K562 (cell line): Measurements from ENCODE around the gene ABCA13. TPM values are rescaled to one million over a fixed set of nuclear protein-coding genes. Genes with fewer than 3 reads are reported as not detected.

Source experiments
- ATAC-seq: fragments of 200-7000 bp; cut with Tn5 transposase; 3 replicates; pipeline ENCODE4 v1.9.1; 2020; ENCODE audit warnings: moderate library complexity
- BruUV-seq: library from RNA; stranded (reverse); fragments of 400-500 nt; replicated peaks from 2 replicates; lab custom pipeline; 2021; lab: Mats Ljungman, UMichigan
- CTCF ChIA-PET: fragments of 300-600 bp; formaldehyde crosslinking; extraction: SDS; loops from one replicate; lab custom pipeline; 2021; ENCODE audit warnings: low intra/inter-chr PET ratio; lab: Yijun Ruan, JAX
- POLR2A ChIA-PET: fragments of 300-600, 350-650 bp; sonication (Branson Sonifier 250); formaldehyde crosslinking; extraction: SDS; loops from one replicate; lab custom pipeline; 2021; ENCODE audit warnings: antibody characterized with exemption, inconsistent platforms; lab: Yijun Ruan, JAX
- DNase-seq, 4 experiments: peaks; one replicate each; pipeline versions ENCODE4 v3.0.0 to v3.0.0-alpha.2; 2011 to 2018; ENCODE audit warnings: low spot score in 3 of 4, mixed read lengths in 3 of 4; ENCODE audit errors: extremely low read depth in 1 of 4
- FAIRE-seq: peaks from 2 replicates; lab custom pipeline; 2011; peaks lifted over from hg19 to GRCh38; lab: Jason Lieb, UNC
- H2AFZ ChIP-seq: 2 replicates; pipeline ENCODE4 v1.6.0; 2011; ENCODE audit warnings: low read depth, low read length, control low read depth, inconsistent platforms
- H3K27ac ChIP-seq: fragments of 200-600 bp; 3 replicates; pipeline ENCODE4 v1.8.0; 2011; ENCODE audit warnings: low read depth, mild to moderate bottlenecking, control low read depth, inconsistent platforms, low read length, moderate library complexity, mixed read lengths; ENCODE audit errors: extremely low read depth
- H3K27me3 ChIP-seq, 2 experiments: fragments of 300-600 bp in 1 of 2; 2 replicates in 1 of 2; 3 replicates in 1 of 2; pipeline versions ENCODE4 v1.6.0 to v1.8.0; 2011; ENCODE audit warnings: inconsistent platforms in 2 of 2, low read length in 2 of 2, mild to moderate bottlenecking in 1 of 2, mixed read lengths in 1 of 2, moderate library complexity in 1 of 2; ENCODE audit not compliant: control insufficient read depth in 2 of 2, insufficient read depth in 2 of 2
- H3K36me3 ChIP-seq: fragments of 300-600 bp; 3 replicates; pipeline ENCODE4 v1.8.0; 2011; ENCODE audit warnings: mild to moderate bottlenecking, low read length, inconsistent platforms; ENCODE audit not compliant: control insufficient read depth, insufficient read depth
- H3K4me1 ChIP-seq, 2 experiments: fragments of 200-600 bp in 1 of 2; replicated peaks in 1 of 2; 2 replicates in 1 of 2; 3 replicates in 1 of 2; pipeline versions ENCODE4 v1.5.1 to v1.8.0; 2011; ENCODE audit warnings: inconsistent platforms in 2 of 2, low read length in 2 of 2, mild to moderate bottlenecking in 1 of 2, mixed read lengths in 1 of 2, moderate library complexity in 1 of 2; ENCODE audit not compliant: control insufficient read depth in 2 of 2, insufficient read depth in 2 of 2
- H3K4me2 ChIP-seq: 2 replicates; pipeline ENCODE4 v1.6.1; 2011; ENCODE audit warnings: low read length, control low read depth, inconsistent platforms, mixed read lengths; ENCODE audit not compliant: insufficient read depth
- H3K4me3 ChIP-seq: fragments of 200-600 bp; sonication (generic), shearing (Covaris generic); 2 replicates; pipeline ENCODE4 v1.5.1; 2016; ENCODE audit warnings: control low read depth, inconsistent platforms
- H3K79me2 ChIP-seq: fragments of 200-600 bp; 3 replicates; pipeline ENCODE4 v1.8.0; 2011; ENCODE audit warnings: low read length, inconsistent platforms; ENCODE audit not compliant: control insufficient read depth, insufficient read depth
- H3K9ac ChIP-seq, 2 experiments: 2 replicates each; pipeline versions ENCODE4 v1.6.0 to v1.6.1; 2011; ENCODE audit warnings: low read depth in 2 of 2, low read length in 2 of 2, control low read depth in 1 of 2, inconsistent platforms in 1 of 2, mild to moderate bottlenecking in 1 of 2, mixed read lengths in 1 of 2; ENCODE audit not compliant: insufficient read depth in 1 of 2
- H3K9me1 ChIP-seq: one replicate; pipeline ENCODE4 v1.6.0; 2011; ENCODE audit warnings: inconsistent platforms, mild to moderate bottlenecking, low read length, moderate library complexity; ENCODE audit not compliant: control insufficient read depth, insufficient read depth
- H3K9me3 ChIP-seq: replicated peaks from 2 replicates; pipeline ENCODE4 v1.5.1; 2011; ENCODE audit warnings: low read depth, low read length, inconsistent platforms; ENCODE audit not compliant: control insufficient read depth, insufficient read depth
- H4K20me1 ChIP-seq: replicated peaks from 2 replicates; pipeline ENCODE4 v1.6.1; 2011; ENCODE audit warnings: low read length, inconsistent platforms, mixed read lengths; ENCODE audit not compliant: control insufficient read depth, insufficient read depth
- CTCF ChIP-seq, 3 experiments: IDR thresholded peaks in 2 of 3; conservative IDR thresholded peaks in 1 of 3; 2 replicates each; pipeline ENCODE4 v1.5.1; 2011 to 2012; ENCODE audit warnings: low read length in 3 of 3, mild to moderate bottlenecking in 3 of 3, control low read depth in 2 of 3, improper control_type of control experiment in 1 of 3, inconsistent platforms in 1 of 3, low read depth in 1 of 3, mixed read lengths in 1 of 3, moderate library complexity in 1 of 3; ENCODE audit not compliant: insufficient read depth in 2 of 3
- RAD21 ChIP-seq, 2 experiments: fragments of 250-450 bp in 1 of 2; fragments of 450-650 bp in 1 of 2; sonication (Bioruptor Pico) in 1 of 2; formaldehyde crosslinking in 1 of 2; IDR thresholded peaks in 1 of 2; conservative IDR thresholded peaks in 1 of 2; 2 replicates each; pipeline versions ENCODE4 v1.4.0 to v1.8.0; 2020 to 2022; ENCODE audit warnings: mild to moderate bottlenecking in 2 of 2, moderate library complexity in 1 of 2
- RBM25 ChIP-seq: fragments of 200-400 bp; formaldehyde crosslinking; IDR thresholded peaks from 2 replicates; pipeline ENCODE4 v1.6.1; 2018; ENCODE audit warnings: low read length, low read depth, moderate library complexity; ENCODE audit not compliant: severe bottlenecking
- SIX5 ChIP-seq, 2 experiments: IDR thresholded peaks; 2 replicates each; pipeline ENCODE4 v1.6.1; 2011; ENCODE audit warnings: low read length in 2 of 2, borderline replicate concordance in 1 of 2, low read depth in 1 of 2, mild to moderate bottlenecking in 1 of 2, moderate library complexity in 1 of 2; ENCODE audit not compliant: insufficient read depth in 1 of 2
- ZBTB7A ChIP-seq: IDR thresholded peaks from 2 replicates; pipeline ENCODE4 v1.6.1; 2011; ENCODE audit warnings: low read depth, mild to moderate bottlenecking, low read length, moderate library complexity, borderline replicate concordance; ENCODE audit not compliant: control insufficient read depth
- ZNF239 ChIP-seq: fragments of 250-450 bp; sonication (Bioruptor Pico); IDR thresholded peaks from 2 replicates; pipeline ENCODE4 v1.4.0; 2020; ENCODE audit warnings: mild to moderate bottlenecking
- WGBS: fragments of 100-300 bp; shearing (Covaris generic); methylation state at CpG from one replicate; pipeline ENCODE4 v1.1.6; 2016; ENCODE audit warnings: low coverage, mixed read lengths; ENCODE audit not compliant: insufficient coverage; ENCODE audit errors: missing lambda C conversion rate; 5-methylcytosine and 5-hydroxymethylcytosine counted together
- in situ Hi-C: fragments of 300-500 bp; cut with MboI; formaldehyde crosslinking; loops from 4 replicates; pipeline ENCODE4 v1.15.0; 2018; ENCODE audit warnings: inconsistent platforms, mixed read lengths
- intact Hi-C: fragments of 100-400 bp; cut with micrococcal nuclease; formaldehyde crosslinking; loops from 2 replicates; pipeline ENCODE4 v1.14.2; 2022
- polyA plus RNA-seq, 8 experiments: library from polyadenylated mRNA; depleted of rRNA in 4 of 8; stranded (reverse) in 5 of 8; unstranded in 3 of 8; fragments of >200 nt; fragmentation: Nextera tagmentation in 2 of 8; fragmentation: Illumina TruSeq in 1 of 8; extraction: Ambion mirVana in 2 of 8; extraction: Trizol in 1 of 8; gene quantifications; 2 replicates each; pipeline versions ENCODE4 v1.2.1 to v1.2.3, GENCODE V29; 2011 to 2014; ENCODE audit warnings: inconsistent platforms in 1 of 8, missing spikeins in 1 of 8
- total RNA-seq, 7 experiments: library from RNA; depleted of rRNA in 6 of 7; stranded (reverse); fragments of >200 nt in 6 of 7; fragmentation: Illumina TruSeq in 2 of 7; extraction: Trizol in 2 of 7; gene quantifications; 2 replicates each; pipeline versions ENCODE4 v1.2.1 to v1.2.3, GENCODE V29; 2011 to 2021; ENCODE audit warnings: low replicate concordance in 1 of 7

The ABCA13 gene
- total and polyA plus RNA-seq, 9 of the 15 experiments (the other 6 are each of a cell fraction or from before 2014, with no cell fraction given), result 0.14 to 1.5 (median 0.38) TPM

- no peak overlapping the region for H3K4me2 ChIP-seq
- no peak for ATAC-seq
- peak in 1 of 4 experiments; percentile 16 for DNase-seq
- no peaks in the 10 kb centered on the region for H3K9me3 ChIP-seq
- ChIA-PET CTCF (no interaction called here), POLR2A (no interaction called here)
- no peaks in the 10 kb centered on the region for H3K9me1 ChIP-seq
- in situ Hi-C loops, result no loop called here
- TF ChIP-seq CTCF (IDR thresholded peaks at IDR 0.05 in 2 of 3, conservative IDR thresholded peaks at IDR 0.05 in 1 of 3; ENCODE audit: insufficient read depth in 2 of 3, low read depth in 1 of 3, low read length in 3 of 3) (peak in 2 of 3 experiments; percentile 23 to 33; a peak in 2 of 6 replicates), ZBTB7A (no peak), RBM25 (peak; percentile 30), RAD21 (CRISPR knock-in tag; conservative IDR thresholded peaks at IDR 0.05 in 1 of 2, IDR thresholded peaks at IDR 0.05 in 1 of 2) (peak; percentile 50 to 74), ZNF239 (CRISPR knock-in tag) (no peak), SIX5 (IDR thresholded peaks at IDR 0.05; ENCODE audit: borderline replicate concordance in 1 of 2, insufficient read depth in 1 of 2, low read depth in 1 of 2, low read length in 2 of 2) (no peak)
- H3K4me3 ChIP-seq, result no peak overlapping the region
- FAIRE-seq, result no peak
- no peaks in the 10 kb centered on the region for H3K36me3 ChIP-seq
- no peaks in the 10 kb centered on the region for H3K27me3 ChIP-seq
- H3K79me2 ChIP-seq, result no peaks in the 10 kb centered on the region
- 0% methylated on average over 3 of the region's 3 CpGs for WGBS
- no peak overlapping the region for H2AFZ ChIP-seq
- intact Hi-C loops, result no loop called here
- no peak overlapping the region for H3K9ac ChIP-seq
- H3K27ac ChIP-seq, result no peak overlapping the region
- no peaks in the 10 kb centered on the region for H4K20me1 ChIP-seq
- H3K4me1 ChIP-seq, result no peaks in the 10 kb centered on the region
- BruUV-seq, result no TSS peak
These were observed 253.5 kb downstream of the ABCA13 start for GRCh38 chr7:48424731-48425130.
